HepG2 (cell line): ENCODE measurements around the gene EFNA2. TPM values are rescaled to one million over a fixed set of nuclear protein-coding genes. Genes with fewer than 3 reads are reported as not detected.

Experiments
- EHMT2 ChIP-seq: fragments of 200-600 bp; sonication (generic); IDR thresholded peaks from 2 replicates; pipeline ENCODE4 v1.7.0; 2017; ENCODE audit warnings: antibody characterized with exemption, low read depth, low read length, borderline replicate concordance
- FLYWCH1 ChIP-seq: sonication (generic); formaldehyde crosslinking; IDR thresholded peaks from 2 replicates; pipeline ENCODE4 v1.8.1; 2023; ENCODE audit warnings: mild to moderate bottlenecking, missing genetic modification reagents
- FOXC1 ChIP-seq: sonication (generic); formaldehyde crosslinking; IDR thresholded peaks from 2 replicates; pipeline ENCODE4 v1.8.0; 2022; ENCODE audit warnings: mild to moderate bottlenecking, missing genetic modification reagents, borderline replicate concordance
- HOXA7 ChIP-seq: sonication (generic); formaldehyde crosslinking; IDR thresholded peaks from 2 replicates; pipeline ENCODE4 v1.8.1; 2022; ENCODE audit warnings: mild to moderate bottlenecking, missing genetic modification reagents, moderate library complexity
- ISL2 ChIP-seq: sonication (generic); formaldehyde crosslinking; IDR thresholded peaks from 2 replicates; pipeline ENCODE4 v1.5.0; 2020; ENCODE audit warnings: missing genetic modification reagents
- JARID2 ChIP-seq: sonication (generic); formaldehyde crosslinking; IDR thresholded peaks from 2 replicates; pipeline ENCODE4 v1.8.1; 2023; ENCODE audit warnings: missing genetic modification reagents, inconsistent platforms; ENCODE audit not compliant: insufficient replicate concordance
- MEIS1 ChIP-seq: sonication (generic); formaldehyde crosslinking; IDR thresholded peaks from 2 replicates; pipeline ENCODE4 v1.9.0; 2021; ENCODE audit warnings: mild to moderate bottlenecking, missing genetic modification reagents, moderate library complexity, borderline replicate concordance
- RBM39 ChIP-seq: fragments of 200-400 bp; formaldehyde crosslinking; IDR thresholded peaks from one replicate; pipeline ENCODE4 v1.6.1; 2018; ENCODE audit warnings: antibody characterized with exemption, mild to moderate bottlenecking, low read depth, low read length; ENCODE audit not compliant: poor library complexity, severe bottlenecking
- REL ChIP-seq: sonication (generic); formaldehyde crosslinking; conservative IDR thresholded peaks from 2 replicates; pipeline ENCODE4 v1.8.0; 2022; ENCODE audit warnings: mild to moderate bottlenecking, missing genetic modification reagents, moderate library complexity
- SMAD3 ChIP-seq: sonication (generic); formaldehyde crosslinking; IDR thresholded peaks from 2 replicates; pipeline ENCODE4 v1.4.0; 2020; ENCODE audit warnings: missing genetic modification reagents
- SRSF9 ChIP-seq: fragments of 200-400 bp; formaldehyde crosslinking; IDR thresholded peaks from 2 replicates; pipeline ENCODE4 v1.6.1; 2018; ENCODE audit warnings: borderline replicate concordance, mild to moderate bottlenecking, low read depth, low read length; ENCODE audit not compliant: insufficient read depth, poor library complexity, severe bottlenecking
- SYNCRIP ChIP-seq: fragments of 200-400 bp; formaldehyde crosslinking; IDR thresholded peaks from 2 replicates; pipeline ENCODE4 v1.6.1; 2018; ENCODE audit warnings: mild to moderate bottlenecking, low read depth, low read length; ENCODE audit not compliant: insufficient read depth
- ZKSCAN1 ChIP-seq: fragments of 150-350 bp; IDR thresholded peaks from 2 replicates; pipeline ENCODE4 v1.6.1; 2014; ENCODE audit warnings: low read length
- ZNF577 ChIP-seq: sonication (generic); formaldehyde crosslinking; IDR thresholded peaks from 2 replicates; pipeline ENCODE4 v1.4.0; 2020; ENCODE audit warnings: mild to moderate bottlenecking, low read depth, missing genetic modification reagents, borderline replicate concordance
- ZNF629 ChIP-seq: sonication (generic); formaldehyde crosslinking; conservative IDR thresholded peaks from 2 replicates; pipeline ENCODE4 v1.5.0; 2020; ENCODE audit warnings: missing genetic modification reagents
- ZNF878 ChIP-seq: sonication (generic); formaldehyde crosslinking; IDR thresholded peaks from 2 replicates; pipeline ENCODE4 v1.8.1; 2023; ENCODE audit warnings: mild to moderate bottlenecking, missing genetic modification reagents, moderate library complexity
- polyA plus RNA-seq, 8 experiments: library from polyadenylated mRNA; depleted of rRNA in 3 of 8; stranded (reverse) in 7 of 8; unstranded in 1 of 8; fragments of >200 nt; fragmentation: Illumina TruSeq in 4 of 8; extraction: Trizol in 4 of 8; gene quantifications; 2 replicates each; pipeline versions ENCODE4 v1.2.1 to v1.2.3, GENCODE V29; 2011 to 2016; ENCODE audit warnings: low read depth in 4 of 8, missing spikeins in 1 of 8, mixed read lengths in 1 of 8; ENCODE audit not compliant: insufficient read depth in 1 of 8
- total RNA-seq, 5 experiments: library from RNA; depleted of rRNA; stranded (reverse); fragments of >200 nt; fragmentation: Illumina TruSeq; extraction: Trizol; gene quantifications; 2 replicates each; pipeline ENCODE4 v1.2.3, GENCODE V29; 2016; ENCODE audit warnings: low read depth in 1 of 5
- TF ChIP-seq, protein P1 (sequence below): sonication (generic); formaldehyde crosslinking; IDR thresholded peaks from 2 replicates; pipeline ENCODE4 v1.4.0; 2020; ENCODE audit warnings: missing genetic modification reagents, borderline replicate concordance
- TF ChIP-seq, protein P2 (sequence below): IDR thresholded peaks from 2 replicates; pipeline ENCODE4 v1.6.1; 2016
- TF ChIP-seq, protein P3 (sequence below): sonication (generic); formaldehyde crosslinking; IDR thresholded peaks from 2 replicates; pipeline ENCODE4 v1.8.0; 2022; ENCODE audit warnings: missing genetic modification reagents, mild to moderate bottlenecking, inconsistent platforms, borderline replicate concordance
- TF ChIP-seq, protein P4 (sequence below): sonication (generic); formaldehyde crosslinking; IDR thresholded peaks from 2 replicates; pipeline ENCODE4 v1.8.1; 2023; ENCODE audit warnings: mild to moderate bottlenecking, missing genetic modification reagents

Gene EFNA2
- total and polyA plus RNA-seq, 2 of the 13 experiments (the other 11 are each of a cell fraction or from before 2014, with no cell fraction given): 6.0 to 9.9 TPM

DNA sequence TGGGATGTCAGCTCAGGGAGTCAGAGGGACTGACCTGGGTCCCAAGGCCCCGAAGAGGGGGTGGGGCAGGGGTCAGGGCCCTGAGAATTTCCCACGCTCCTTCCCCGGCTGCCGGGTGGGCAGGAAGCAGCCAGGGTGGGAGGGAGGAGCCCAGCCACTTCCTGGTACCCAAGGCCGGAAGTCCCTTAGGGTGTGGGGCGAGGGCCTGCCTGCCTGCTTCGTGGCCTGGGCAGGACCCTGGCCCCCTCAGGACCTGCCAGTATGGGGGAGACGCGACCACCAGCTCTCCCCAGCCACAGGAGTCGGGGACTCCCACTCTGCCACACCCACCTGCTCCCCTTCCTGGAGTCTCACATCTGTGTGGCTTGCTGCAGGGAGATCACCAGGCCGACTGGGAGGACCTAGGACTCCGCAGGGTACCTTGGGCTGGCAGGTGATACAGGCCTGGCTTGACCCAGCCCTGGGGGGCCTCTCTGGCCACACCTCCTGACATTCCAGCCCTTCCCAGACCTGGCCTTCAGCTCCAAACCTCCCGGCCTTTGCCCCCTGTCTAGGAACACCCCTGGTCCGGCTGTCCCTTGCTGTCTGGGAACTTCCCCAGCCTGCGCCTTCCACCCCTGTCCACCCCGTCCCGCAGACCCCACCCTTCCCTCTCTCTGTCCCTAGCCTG lies 26.3 kb upstream of the EFNA2 start (continued):
- TF ChIP-seq, protein P1, sequence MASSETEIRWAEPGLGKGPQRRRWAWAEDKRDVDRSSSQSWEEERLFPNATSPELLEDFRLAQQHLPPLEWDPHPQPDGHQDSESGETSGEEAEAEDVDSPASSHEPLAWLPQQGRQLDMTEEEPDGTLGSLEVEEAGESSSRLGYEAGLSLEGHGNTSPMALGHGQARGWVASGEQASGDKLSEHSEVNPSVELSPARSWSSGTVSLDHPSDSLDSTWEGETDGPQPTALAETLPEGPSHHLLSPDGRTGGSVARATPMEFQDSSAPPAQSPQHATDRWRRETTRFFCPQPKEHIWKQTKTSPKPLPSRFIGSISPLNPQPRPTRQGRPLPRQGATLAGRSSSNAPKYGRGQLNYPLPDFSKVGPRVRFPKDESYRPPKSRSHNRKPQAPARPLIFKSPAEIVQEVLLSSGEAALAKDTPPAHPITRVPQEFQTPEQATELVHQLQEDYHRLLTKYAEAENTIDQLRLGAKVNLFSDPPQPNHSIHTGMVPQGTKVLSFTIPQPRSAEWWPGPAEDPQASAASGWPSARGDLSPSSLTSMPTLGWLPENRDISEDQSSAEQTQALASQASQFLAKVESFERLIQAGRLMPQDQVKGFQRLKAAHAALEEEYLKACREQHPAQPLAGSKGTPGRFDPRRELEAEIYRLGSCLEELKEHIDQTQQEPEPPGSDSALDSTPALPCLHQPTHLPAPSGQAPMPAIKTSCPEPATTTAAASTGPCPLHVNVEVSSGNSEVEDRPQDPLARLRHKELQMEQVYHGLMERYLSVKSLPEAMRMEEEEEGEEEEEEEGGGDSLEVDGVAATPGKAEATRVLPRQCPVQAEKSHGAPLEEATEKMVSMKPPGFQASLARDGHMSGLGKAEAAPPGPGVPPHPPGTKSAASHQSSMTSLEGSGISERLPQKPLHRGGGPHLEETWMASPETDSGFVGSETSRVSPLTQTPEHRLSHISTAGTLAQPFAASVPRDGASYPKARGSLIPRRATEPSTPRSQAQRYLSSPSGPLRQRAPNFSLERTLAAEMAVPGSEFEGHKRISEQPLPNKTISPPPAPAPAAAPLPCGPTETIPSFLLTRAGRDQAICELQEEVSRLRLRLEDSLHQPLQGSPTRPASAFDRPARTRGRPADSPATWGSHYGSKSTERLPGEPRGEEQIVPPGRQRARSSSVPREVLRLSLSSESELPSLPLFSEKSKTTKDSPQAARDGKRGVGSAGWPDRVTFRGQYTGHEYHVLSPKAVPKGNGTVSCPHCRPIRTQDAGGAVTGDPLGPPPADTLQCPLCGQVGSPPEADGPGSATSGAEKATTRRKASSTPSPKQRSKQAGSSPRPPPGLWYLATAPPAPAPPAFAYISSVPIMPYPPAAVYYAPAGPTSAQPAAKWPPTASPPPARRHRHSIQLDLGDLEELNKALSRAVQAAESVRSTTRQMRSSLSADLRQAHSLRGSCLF (CRISPR knock-in tag): no peak
- TF ChIP-seq, protein P2, sequence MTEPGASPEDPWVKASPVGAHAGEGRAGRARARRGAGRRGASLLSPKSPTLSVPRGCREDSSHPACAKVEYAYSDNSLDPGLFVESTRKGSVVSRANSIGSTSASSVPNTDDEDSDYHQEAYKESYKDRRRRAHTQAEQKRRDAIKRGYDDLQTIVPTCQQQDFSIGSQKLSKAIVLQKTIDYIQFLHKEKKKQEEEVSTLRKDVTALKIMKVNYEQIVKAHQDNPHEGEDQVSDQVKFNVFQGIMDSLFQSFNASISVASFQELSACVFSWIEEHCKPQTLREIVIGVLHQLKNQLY (CRISPR knock-in tag): no peak; the same call in 1 of the 2 replicates
- TF ChIP-seq ZNF629 (CRISPR knock-in tag): no peak
- TF ChIP-seq REL (CRISPR knock-in tag): no peak
- TF ChIP-seq FOXC1 (CRISPR knock-in tag): peak; percentile 89
- TF ChIP-seq SRSF9: no peak
- peak; percentile 86 for TF ChIP-seq RBM39
- TF ChIP-seq HOXA7 (CRISPR knock-in tag): no peak
- TF ChIP-seq MEIS1 (CRISPR knock-in tag): peak; percentile 84; the same call in 1 of the 2 replicates
- no peak for TF ChIP-seq FLYWCH1 (CRISPR knock-in tag)
- TF ChIP-seq SMAD3: no peak
- TF ChIP-seq, protein P3, sequence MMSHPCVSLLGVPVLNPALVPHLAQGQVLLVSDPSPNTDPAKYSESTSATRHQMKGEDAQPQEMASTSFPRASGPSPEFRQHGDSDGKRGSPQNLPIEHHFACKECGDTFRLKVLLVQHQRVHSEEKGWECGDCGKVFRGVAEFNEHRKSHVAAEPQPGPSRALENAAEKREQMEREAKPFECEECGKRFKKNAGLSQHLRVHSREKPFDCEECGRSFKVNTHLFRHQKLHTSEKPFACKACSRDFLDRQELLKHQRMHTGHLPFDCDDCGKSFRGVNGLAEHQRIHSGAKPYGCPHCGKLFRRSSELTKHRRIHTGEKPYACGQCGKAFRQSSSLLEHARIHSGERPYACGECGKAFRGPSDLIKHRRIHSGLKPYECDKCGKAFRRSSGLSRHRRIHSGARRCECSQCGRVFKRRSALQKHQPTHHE (CRISPR knock-in tag): no peak; the same call in 1 of the 2 replicates
- TF ChIP-seq, protein P4, sequence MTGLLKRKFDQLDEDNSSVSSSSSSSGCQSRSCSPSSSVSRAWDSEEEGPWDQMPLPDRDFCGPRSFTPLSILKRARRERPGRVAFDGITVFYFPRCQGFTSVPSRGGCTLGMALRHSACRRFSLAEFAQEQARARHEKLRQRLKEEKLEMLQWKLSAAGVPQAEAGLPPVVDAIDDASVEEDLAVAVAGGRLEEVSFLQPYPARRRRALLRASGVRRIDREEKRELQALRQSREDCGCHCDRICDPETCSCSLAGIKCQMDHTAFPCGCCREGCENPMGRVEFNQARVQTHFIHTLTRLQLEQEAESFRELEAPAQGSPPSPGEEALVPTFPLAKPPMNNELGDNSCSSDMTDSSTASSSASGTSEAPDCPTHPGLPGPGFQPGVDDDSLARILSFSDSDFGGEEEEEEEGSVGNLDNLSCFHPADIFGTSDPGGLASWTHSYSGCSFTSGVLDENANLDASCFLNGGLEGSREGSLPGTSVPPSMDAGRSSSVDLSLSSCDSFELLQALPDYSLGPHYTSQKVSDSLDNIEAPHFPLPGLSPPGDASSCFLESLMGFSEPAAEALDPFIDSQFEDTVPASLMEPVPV: peak; percentile 83
- no peak for TF ChIP-seq ZNF577 (CRISPR knock-in tag)
- no peak for TF ChIP-seq EHMT2
- TF ChIP-seq ISL2 (CRISPR knock-in tag): no peak; the same call in 1 of the 2 replicates
- no peak for TF ChIP-seq ZKSCAN1
- TF ChIP-seq JARID2 (CRISPR knock-in tag): no peak
- TF ChIP-seq ZNF878: peak; percentile 58; the same call in 1 of the 2 replicates
- no peak for TF ChIP-seq SYNCRIP
